Smooth muscle cell (in vitro differentiated cells): Measurements from ENCODE around the gene PTPRC. TPM values are rescaled to one million over a fixed set of nuclear protein-coding genes. Genes with fewer than 3 reads are reported as not detected.

ENCODE experiments used
- DNase-seq: peaks from one replicate; lab custom pipeline; 2025; ENCODE audit not compliant: unreplicated experiment; lab: John Stamatoyannopoulos, UW
- H2AFZ ChIP-seq: fragments of 200-600 bp; sonication (generic); 2 replicates; pipeline ENCODE4 v1.6.0; 2016; ENCODE audit warnings: antibody characterized with exemption, low read depth, mild to moderate bottlenecking
- H3F3A ChIP-seq: fragments of 200-600 bp; sonication (generic); 2 replicates; pipeline ENCODE4 v1.6.0; 2017; ENCODE audit warnings: antibody characterized with exemption, low read depth
- H3K27ac ChIP-seq: fragments of 200-600 bp; sonication (generic); 2 replicates; pipeline ENCODE4 v1.5.1; 2016; ENCODE audit warnings: low read depth, mild to moderate bottlenecking
- H3K27me3 ChIP-seq: fragments of 200-600 bp; sonication (generic); 2 replicates; pipeline ENCODE4 v1.6.1; 2016; ENCODE audit warnings: low read depth, mild to moderate bottlenecking
- H3K36me3 ChIP-seq: fragments of 200-600 bp; sonication (generic); 2 replicates; pipeline ENCODE4 v1.5.1; 2016; ENCODE audit warnings: low read depth
- H3K4me1 ChIP-seq: fragments of 200-600 bp; sonication (generic); 2 replicates; pipeline ENCODE4 v1.5.1; 2016; ENCODE audit warnings: low read depth
- H3K4me2 ChIP-seq: fragments of 200-600 bp; sonication (generic); 2 replicates; pipeline ENCODE4 v1.6.0; 2016; ENCODE audit warnings: mild to moderate bottlenecking
- H3K4me3 ChIP-seq: fragments of 200-600 bp; sonication (generic); 2 replicates; pipeline ENCODE4 v1.5.1; 2016; ENCODE audit warnings: mild to moderate bottlenecking
- H3K79me2 ChIP-seq: fragments of 200-600 bp; sonication (generic); 2 replicates; pipeline ENCODE4 v1.6.0; 2016; ENCODE audit warnings: low read depth, mild to moderate bottlenecking
- H3K9ac ChIP-seq: fragments of 200-600 bp; sonication (generic); 2 replicates; pipeline ENCODE4 v1.6.0; 2016; ENCODE audit warnings: low read depth
- H3K9me3 ChIP-seq: fragments of 200-600 bp; sonication (generic); replicated peaks from 2 replicates; pipeline ENCODE4 v1.5.1; 2016; ENCODE audit warnings: low read depth
- H4K20me1 ChIP-seq: fragments of 200-600 bp; sonication (generic); 2 replicates; pipeline ENCODE4 v1.6.0; 2016; ENCODE audit warnings: low read depth
- WGBS: methylation state at CpG from one replicate; pipeline ENCODE4 v1.1.7; 2016; ENCODE audit warnings: low lambda C conversion rate; 5-methylcytosine and 5-hydroxymethylcytosine counted together
- polyA plus RNA-seq: library from polyadenylated mRNA; unstranded; fragments of >200 nt; fragmentation: Nextera tagmentation; extraction: Ambion mirVana; gene quantifications from 2 replicates; pipeline ENCODE4 v1.2.1, GENCODE V29; 2016
- total RNA-seq: library from RNA; depleted of rRNA; stranded (reverse); fragments of >200 nt; gene quantifications from 2 replicates; pipeline ENCODE4 v1.2.3, GENCODE V29; 2014
- TF ChIP-seq, protein P1 (sequence below): fragments of 200-600 bp; sonication (generic); IDR thresholded peaks from 2 replicates; pipeline ENCODE4 v1.5.1; 2017; ENCODE audit warnings: borderline replicate concordance, mild to moderate bottlenecking, antibody characterized with exemption; ENCODE audit not compliant: insufficient read depth, poor library complexity, severe bottlenecking

PTPRC gene
- total and polyA plus RNA-seq, 2 experiments from 2014 or later = 0.04 TPM; not detected in 1

DNA sequence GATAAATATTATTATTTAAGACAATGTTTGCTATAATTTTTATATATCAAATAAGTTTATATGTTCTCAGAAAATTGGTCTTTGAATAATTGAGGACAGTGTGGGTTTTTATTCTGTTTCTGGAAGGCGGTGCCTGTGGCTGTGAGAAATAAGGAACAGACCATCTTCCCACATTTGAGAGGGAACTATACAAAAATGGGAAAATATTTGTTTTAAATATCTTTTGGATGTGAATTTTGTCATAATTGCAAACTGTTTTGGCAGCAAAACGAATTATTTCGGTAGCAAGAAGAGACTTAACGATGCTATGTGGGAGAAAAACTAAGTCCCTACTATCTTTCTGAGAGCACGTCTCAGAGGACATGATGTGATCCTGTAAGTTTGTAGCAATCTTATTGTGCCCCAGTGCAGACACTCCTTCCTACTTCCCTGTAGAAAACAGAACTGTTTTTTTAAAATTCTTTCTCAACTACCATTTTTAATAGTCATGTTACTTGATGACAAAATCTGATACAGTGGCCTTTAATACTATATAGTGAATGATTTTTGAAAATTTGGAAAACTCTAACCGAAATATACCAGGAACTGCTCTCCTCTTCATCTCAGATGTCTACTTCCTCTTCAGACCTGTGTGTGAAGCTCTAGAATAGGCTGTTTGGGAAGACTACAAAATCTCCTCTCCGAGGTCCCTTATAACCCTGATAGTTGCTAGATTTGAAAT is 25.4 kb downstream of the PTPRC start:
- no peak overlapping the region for H3K27ac ChIP-seq
- no peak overlapping the region for H3K4me3 ChIP-seq
- no peaks in the 10 kb centered on the region for H3K27me3 ChIP-seq
- no peaks in the 10 kb centered on the region for H3K36me3 ChIP-seq
- peaks cover 4% of the 10 kb centered on the region for H3K4me1 ChIP-seq
- no peak overlapping the region for H3K4me2 ChIP-seq
- no peaks in the 10 kb centered on the region for H3K79me2 ChIP-seq
- no peaks in the 10 kb centered on the region for H3F3A ChIP-seq
- no peaks in the 10 kb centered on the region for H4K20me1 ChIP-seq
- no peak for DNase-seq
- H3K9me3 ChIP-seq = no peaks in the 10 kb centered on the region
- TF ChIP-seq, protein P1, sequence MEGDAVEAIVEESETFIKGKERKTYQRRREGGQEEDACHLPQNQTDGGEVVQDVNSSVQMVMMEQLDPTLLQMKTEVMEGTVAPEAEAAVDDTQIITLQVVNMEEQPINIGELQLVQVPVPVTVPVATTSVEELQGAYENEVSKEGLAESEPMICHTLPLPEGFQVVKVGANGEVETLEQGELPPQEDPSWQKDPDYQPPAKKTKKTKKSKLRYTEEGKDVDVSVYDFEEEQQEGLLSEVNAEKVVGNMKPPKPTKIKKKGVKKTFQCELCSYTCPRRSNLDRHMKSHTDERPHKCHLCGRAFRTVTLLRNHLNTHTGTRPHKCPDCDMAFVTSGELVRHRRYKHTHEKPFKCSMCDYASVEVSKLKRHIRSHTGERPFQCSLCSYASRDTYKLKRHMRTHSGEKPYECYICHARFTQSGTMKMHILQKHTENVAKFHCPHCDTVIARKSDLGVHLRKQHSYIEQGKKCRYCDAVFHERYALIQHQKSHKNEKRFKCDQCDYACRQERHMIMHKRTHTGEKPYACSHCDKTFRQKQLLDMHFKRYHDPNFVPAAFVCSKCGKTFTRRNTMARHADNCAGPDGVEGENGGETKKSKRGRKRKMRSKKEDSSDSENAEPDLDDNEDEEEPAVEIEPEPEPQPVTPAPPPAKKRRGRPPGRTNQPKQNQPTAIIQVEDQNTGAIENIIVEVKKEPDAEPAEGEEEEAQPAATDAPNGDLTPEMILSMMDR = no peak
- no peak overlapping the region for H2AFZ ChIP-seq
- 83% methylated on average over 7 of the region's 7 CpGs for WGBS
- H3K9ac ChIP-seq = no peak overlapping the region

DNA sequence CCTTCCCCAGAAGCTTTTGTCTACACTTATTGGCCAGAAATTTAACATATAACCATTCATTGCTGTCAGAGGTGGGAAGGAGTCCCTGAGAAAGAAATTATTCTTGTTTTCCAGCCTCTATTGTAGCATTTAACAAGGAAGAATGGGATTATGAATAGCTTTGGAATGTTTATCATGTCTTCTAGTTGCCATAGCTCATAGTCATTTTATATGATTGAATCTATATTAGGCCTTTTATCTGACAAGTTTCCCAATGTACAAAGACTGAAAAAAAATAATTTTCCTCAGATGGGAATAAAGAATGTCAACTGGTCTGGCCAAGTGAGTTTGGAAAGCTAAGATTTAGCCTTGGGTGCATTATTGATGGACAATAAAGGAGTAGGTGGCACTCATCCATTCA is 28.3 kb downstream of the PTPRC start:
- Histone ChIP-seq H3K9ac (peak overlapping the region; percentile 10), H4K20me1 (no peaks in the 10 kb centered on the region), H2AFZ (peak overlapping the region; percentile 64), H3F3A (no peaks in the 10 kb centered on the region), H3K4me1 (peaks cover 11% of the 10 kb centered on the region), H3K9me3 (no peaks in the 10 kb centered on the region), H3K27ac (peak overlapping the region; percentile 96), H3K27me3 (no peaks in the 10 kb centered on the region), H3K4me3 (no peak overlapping the region), H3K4me2 (no peak overlapping the region), H3K79me2 (no peaks in the 10 kb centered on the region), H3K36me3 (no peaks in the 10 kb centered on the region)
- DNase-seq = no peak
- TF ChIP-seq, protein P1 = no peak

DNA sequence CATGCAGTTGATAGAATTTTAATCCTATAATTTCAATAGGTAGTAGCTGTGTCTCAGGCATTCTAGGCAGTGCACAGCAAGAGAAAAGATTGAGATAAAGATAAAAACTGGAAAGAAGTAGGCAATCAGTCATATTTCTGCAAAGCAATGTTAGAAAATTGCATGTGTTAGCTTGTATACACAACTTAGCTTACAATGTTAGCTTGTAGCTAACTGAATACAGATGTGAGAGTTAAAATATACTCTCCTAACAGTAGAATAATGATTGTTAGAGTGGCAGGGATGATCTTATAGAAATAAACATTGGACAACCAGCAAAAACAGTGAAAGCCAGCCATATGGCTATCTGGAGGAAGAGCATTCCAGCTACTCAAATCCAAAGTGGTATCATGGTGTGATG is 29.0 kb downstream of the PTPRC start:
- Histone ChIP-seq H3K27ac (peak overlapping the region; percentile 96), H3K4me1 (peaks cover 11% of the 10 kb centered on the region), H4K20me1 (no peaks in the 10 kb centered on the region), H3K4me2 (no peak overlapping the region), H3K9me3 (no peaks in the 10 kb centered on the region), H3K79me2 (no peaks in the 10 kb centered on the region), H2AFZ (peak overlapping the region; percentile 64), H3K36me3 (no peaks in the 10 kb centered on the region), H3K9ac (peak overlapping the region; percentile 10), H3F3A (no peaks in the 10 kb centered on the region), H3K27me3 (no peaks in the 10 kb centered on the region), H3K4me3 (no peak overlapping the region)
- DNase-seq = no peak
- TF ChIP-seq, protein P1 = no peak
